Breast epithelium (tissue), 4 donors: ENCODE data around the gene MRPL43. TPM values are rescaled to one million over a fixed set of nuclear protein-coding genes. Genes with fewer than 3 reads are reported as not detected.
"Not testable (repeated sequence)": the region's sequence is repeated elsewhere in the genome, so short reads cannot be mapped to it uniquely, and the experiment has no call there.

Experiments
- DNase-seq, 2 donors: peaks; one replicate each; pipeline ENCODE4 v3.0.0-alpha.2; 2019; ENCODE audit warnings: low spot score in 2 of 2
- H3K27ac ChIP-seq, 2 donors: fragments of 200-600 bp; sonication (generic) in 1 of 2; one replicate each; pipeline ENCODE4 v1.5.1; 2016 to 2019; ENCODE audit warnings: mild to moderate bottlenecking in 1 of 2
- H3K27me3 ChIP-seq, 2 donors: fragments of 200-600 bp; sonication (generic) in 1 of 2; one replicate each; pipeline versions ENCODE4 v1.5.1 to v1.6.0; 2017 to 2019; ENCODE audit warnings: control low read depth in 1 of 2, mild to moderate bottlenecking in 1 of 2
- H3K36me3 ChIP-seq: fragments of 200-600 bp; one replicate; pipeline ENCODE4 v1.5.1; 2019
- H3K4me1 ChIP-seq, 2 donors: fragments of 200-600 bp; sonication (generic); one replicate each; pipeline ENCODE4 v1.5.1; 2016 to 2019; ENCODE audit warnings: control low read depth in 1 of 2
- H3K4me3 ChIP-seq, 3 donors: fragments of 200-600 bp; sonication (generic); 1 replicate in 2 of 3; 2 replicates in 1 of 3; pipeline ENCODE4 v1.5.1; 2016 to 2019; ENCODE audit warnings: mild to moderate bottlenecking in 3 of 3, moderate library complexity in 2 of 3
- H3K9me3 ChIP-seq, 2 donors: fragments of 200-600 bp; sonication (generic) in 1 of 2; one replicate each; pipeline ENCODE4 v1.5.1; 2016 to 2019; ENCODE audit warnings: control low read depth in 1 of 2
- POLR2A ChIP-seq: fragments of 450-650 bp; IDR thresholded peaks from one replicate; pipeline ENCODE4 v1.6.1; 2016; ENCODE audit warnings: antibody characterized with exemption, mild to moderate bottlenecking, moderate library complexity
- POLR2AphosphoS5 ChIP-seq, 3 donors: sonication (generic); formaldehyde crosslinking; IDR thresholded peaks; one replicate each; pipeline ENCODE4 v1.6.1; 2017; ENCODE audit warnings: antibody characterized with exemption in 3 of 3
- intact Hi-C: fragments of 100-400 bp; cut with DNase I; formaldehyde crosslinking; loops from one replicate; pipeline ENCODE4 v1.15.1; 2023; ENCODE audit warnings: low total_unique reads
- total RNA-seq, 3 donors: library from RNA; depleted of rRNA; stranded (reverse); fragments of >200 nt; gene quantifications; one replicate each; pipeline ENCODE4 v1.1.0, GENCODE V29; 2016
- TF ChIP-seq, protein P1 (sequence below), 3 donors: fragments of 450-650 bp; IDR thresholded peaks; one replicate each; pipeline ENCODE4 v1.5.1; 2016 to 2017; ENCODE audit warnings: antibody characterized with exemption in 3 of 3, mild to moderate bottlenecking in 3 of 3, moderate library complexity in 3 of 3

MRPL43 gene
- total RNA-seq = 100 to 1,000 TPM in 1 of 3 donors, 10 to 100 TPM in 2; 75.4 to 104 (median 84.6) TPM

DNA sequence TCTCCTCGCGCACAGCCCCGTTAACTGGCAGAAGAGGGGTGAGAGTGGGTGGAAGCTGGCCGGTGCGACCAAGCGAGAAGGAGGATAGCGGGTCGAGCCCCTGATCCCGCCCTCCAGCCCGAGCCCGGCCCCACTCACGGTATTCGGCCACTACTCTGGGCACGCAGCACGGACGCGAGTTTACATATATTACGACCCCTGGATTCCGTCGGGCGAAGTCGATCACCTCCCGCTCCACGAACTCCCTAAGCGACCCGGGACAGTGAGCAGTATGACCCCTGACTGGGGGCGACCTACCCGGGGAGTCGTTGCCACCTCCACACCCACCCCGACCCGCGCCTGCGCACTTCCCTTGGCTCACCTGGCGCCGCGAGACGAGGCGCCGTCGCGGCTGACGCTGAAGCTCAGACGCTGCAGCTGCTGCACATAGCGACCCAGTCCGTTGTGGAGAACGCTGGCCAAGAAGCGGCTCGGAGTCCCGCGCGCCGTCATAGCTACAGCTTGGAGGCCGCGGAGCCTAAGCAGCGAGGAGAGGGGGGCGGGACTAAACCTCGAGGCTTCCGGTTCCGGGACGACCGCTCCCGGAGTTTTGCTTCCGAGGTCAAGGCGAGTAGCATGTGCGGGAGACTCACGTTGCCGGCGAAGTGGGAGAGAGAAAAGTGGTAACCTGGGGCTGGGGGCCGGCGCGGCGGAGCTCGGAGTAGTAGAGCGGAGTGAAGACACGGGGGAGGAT is at the start of gene MRPL43, which contains the start of gene TWNK:
MRPL43 (minus strand) TSS at position 546 of the 733 bp plus-strand sequence; CDS start at position 492, 54 bp downstream.
TWNK (plus strand) TSS at position 592 of the 733 bp plus-strand sequence. CDS start 668 bp downstream, outside the sequence.
- Histone ChIP-seq H3K4me3 (peak within 1 kb of the TSS; percentile 65 to 100 (median 66)), H3K4me1 (peaks cover 12 to 16% of the 10 kb centered on the region in 2 donors), H3K36me3 (no peaks in the 10 kb centered on the region), H3K9me3 (no peaks in the 10 kb centered on the region), H3K27me3 (no peaks in the 10 kb centered on the region), H3K27ac (peak within 1 kb of the TSS; percentile 40 to 82)
- DNase-seq = peak; percentile 70 to 80
- intact Hi-C loops = no loop called here
- TF ChIP-seq POLR2A (peak; percentile 61), POLR2AphosphoS5 (IDR thresholded peaks at IDR 0.05) (peak; percentile 74 to 79 (median 75))
- TF ChIP-seq, protein P1, sequence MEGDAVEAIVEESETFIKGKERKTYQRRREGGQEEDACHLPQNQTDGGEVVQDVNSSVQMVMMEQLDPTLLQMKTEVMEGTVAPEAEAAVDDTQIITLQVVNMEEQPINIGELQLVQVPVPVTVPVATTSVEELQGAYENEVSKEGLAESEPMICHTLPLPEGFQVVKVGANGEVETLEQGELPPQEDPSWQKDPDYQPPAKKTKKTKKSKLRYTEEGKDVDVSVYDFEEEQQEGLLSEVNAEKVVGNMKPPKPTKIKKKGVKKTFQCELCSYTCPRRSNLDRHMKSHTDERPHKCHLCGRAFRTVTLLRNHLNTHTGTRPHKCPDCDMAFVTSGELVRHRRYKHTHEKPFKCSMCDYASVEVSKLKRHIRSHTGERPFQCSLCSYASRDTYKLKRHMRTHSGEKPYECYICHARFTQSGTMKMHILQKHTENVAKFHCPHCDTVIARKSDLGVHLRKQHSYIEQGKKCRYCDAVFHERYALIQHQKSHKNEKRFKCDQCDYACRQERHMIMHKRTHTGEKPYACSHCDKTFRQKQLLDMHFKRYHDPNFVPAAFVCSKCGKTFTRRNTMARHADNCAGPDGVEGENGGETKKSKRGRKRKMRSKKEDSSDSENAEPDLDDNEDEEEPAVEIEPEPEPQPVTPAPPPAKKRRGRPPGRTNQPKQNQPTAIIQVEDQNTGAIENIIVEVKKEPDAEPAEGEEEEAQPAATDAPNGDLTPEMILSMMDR (IDR thresholded peaks at IDR 0.05) = no peak

DNA sequence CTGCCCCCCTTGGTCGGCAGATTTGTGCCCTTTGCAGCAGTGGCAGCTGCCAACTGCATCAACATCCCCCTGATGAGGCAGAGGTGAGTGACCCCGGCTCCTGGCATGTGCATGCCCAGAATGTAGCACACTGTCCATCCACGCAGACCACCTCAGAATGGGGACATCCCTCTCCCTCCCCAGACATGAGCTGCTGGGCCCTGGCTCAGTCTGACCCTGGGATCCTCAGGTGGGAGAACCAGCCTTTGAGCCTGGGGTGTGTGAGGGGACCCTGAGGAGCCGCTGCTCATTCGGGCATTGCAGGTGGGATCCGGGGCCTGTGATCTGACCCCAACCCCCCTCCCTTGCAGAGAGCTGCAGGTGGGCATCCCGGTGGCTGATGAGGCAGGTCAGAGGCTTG is 49.4 kb upstream of the MRPL43 start:
- no peak for DNase-seq
- TF ChIP-seq, protein P1 (IDR thresholded peaks at IDR 0.05) = no peak
- no peak for TF ChIP-seq POLR2AphosphoS5 (IDR thresholded peaks at IDR 0.05)
- no peak for TF ChIP-seq POLR2A
- no peaks in the 10 kb centered on the region for H3K27me3 ChIP-seq
- no peaks in the 10 kb centered on the region for H3K4me1 ChIP-seq
- H3K27ac ChIP-seq = no peak overlapping the region
- H3K36me3 ChIP-seq = no peaks in the 10 kb centered on the region
- no peaks in the 10 kb centered on the region for H3K9me3 ChIP-seq
- intact Hi-C loops = no loop called here
- no peak overlapping the region for H3K4me3 ChIP-seq

DNA sequence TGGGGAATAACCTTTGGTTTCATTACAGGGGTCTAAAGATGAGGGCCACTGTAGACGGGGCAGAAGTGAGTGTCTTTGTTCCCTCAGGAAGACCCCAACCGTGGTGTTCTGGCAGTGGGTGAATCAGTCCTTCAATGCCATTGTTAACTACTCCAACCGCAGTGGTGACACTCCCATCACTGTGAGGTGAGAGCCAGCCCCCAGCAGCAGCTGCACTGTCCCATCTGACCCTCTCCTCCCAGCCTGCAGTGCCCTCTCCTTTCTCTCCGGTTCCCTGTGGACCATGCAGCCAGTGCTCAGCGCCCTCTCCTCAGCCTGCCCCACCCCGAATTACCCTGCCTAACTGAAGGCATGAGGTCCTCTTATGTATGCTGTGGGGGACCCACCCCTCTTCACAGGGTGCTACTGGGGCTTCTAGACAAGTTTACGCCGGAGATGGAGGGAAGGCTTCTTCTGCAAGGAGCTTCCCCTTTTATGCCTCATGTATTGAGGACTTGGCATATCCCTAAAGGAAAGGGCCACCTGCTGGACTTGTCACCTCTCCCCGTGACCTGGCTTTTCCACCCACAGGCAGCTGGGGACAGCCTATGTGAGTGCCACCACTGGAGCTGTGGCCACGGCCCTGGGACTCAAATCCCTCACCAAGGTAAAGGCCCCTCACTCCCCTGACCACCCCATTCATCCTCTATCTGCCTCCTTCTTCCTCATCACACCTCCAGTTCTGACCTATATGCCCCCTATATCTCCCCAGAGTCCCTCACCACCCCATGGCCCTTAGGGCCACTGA is 48.8 kb upstream of the MRPL43 start:
- H3K36me3 ChIP-seq = no peaks in the 10 kb centered on the region
- no peaks in the 10 kb centered on the region for H3K27me3 ChIP-seq
- intact Hi-C loops = no loop called here
- H3K4me1 ChIP-seq = no peaks in the 10 kb centered on the region
- no peak for TF ChIP-seq POLR2AphosphoS5 (IDR thresholded peaks at IDR 0.05)
- TF ChIP-seq, protein P1 (IDR thresholded peaks at IDR 0.05) = no peak
- no peak for TF ChIP-seq POLR2A
- H3K27ac ChIP-seq = no peak overlapping the region
- DNase-seq = no peak
- no peak overlapping the region for H3K4me3 ChIP-seq
- no peaks in the 10 kb centered on the region for H3K9me3 ChIP-seq

DNA sequence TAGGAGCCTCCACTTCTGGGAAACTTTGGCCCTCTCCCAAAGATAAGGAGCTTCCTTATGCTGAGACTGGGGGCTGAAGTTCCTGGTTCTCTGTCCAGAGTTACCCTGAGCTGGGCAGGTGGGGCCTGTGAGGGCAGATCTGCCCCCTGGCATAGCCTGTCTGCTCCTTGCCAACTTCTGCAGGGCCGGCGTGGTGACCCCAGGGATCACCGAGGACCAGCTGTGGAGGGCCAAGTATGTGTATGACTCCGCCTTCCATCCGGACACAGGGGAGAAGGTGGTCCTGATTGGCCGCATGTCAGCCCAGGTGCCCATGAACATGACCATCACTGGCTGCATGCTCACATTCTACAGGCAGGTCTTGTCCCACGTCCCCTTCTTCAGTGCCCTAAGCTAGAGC is 48.0 kb upstream of the MRPL43 start:
- H3K4me3 ChIP-seq = no peak overlapping the region
- no peak for TF ChIP-seq POLR2AphosphoS5 (IDR thresholded peaks at IDR 0.05)
- TF ChIP-seq POLR2A = no peak
- TF ChIP-seq, protein P1 (IDR thresholded peaks at IDR 0.05) = no peak
- H3K27me3 ChIP-seq = no peaks in the 10 kb centered on the region
- peaks cover 5% of the 10 kb centered on the region in 2 donors for H3K4me1 ChIP-seq
- no peak for DNase-seq
- no peaks in the 10 kb centered on the region for H3K36me3 ChIP-seq
- intact Hi-C loops = no loop called here
- no peak overlapping the region for H3K27ac ChIP-seq
- no peaks in the 10 kb centered on the region for H3K9me3 ChIP-seq

DNA sequence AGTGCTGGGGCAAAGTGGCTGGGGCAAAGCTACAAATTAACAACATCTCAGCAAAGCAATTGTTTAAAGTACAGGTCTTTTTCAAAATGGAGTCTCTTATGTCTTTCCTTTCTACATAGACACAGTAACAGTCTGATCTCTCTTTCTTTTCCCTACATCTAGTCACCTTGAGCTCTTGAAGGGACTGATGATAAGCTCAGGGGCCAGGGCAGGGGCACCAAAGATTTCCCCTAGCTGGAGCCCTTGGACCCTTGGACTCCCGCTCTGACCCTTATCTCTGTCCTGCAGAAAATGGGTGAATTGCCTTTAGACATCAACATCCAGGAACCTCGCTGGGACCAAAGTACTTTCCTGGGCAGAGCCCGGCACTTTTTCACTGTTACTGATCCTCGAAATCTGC is 47.1 kb upstream of the MRPL43 start:
- H3K27me3 ChIP-seq, H3K4me3 ChIP-seq, H3K4me1 ChIP-seq, intact Hi-C loops, DNase-seq, H3K27ac ChIP-seq, H3K36me3 ChIP-seq, H3K9me3 ChIP-seq: not testable (repeated sequence)
